PC-9 (cell line): Measurements from ENCODE around the gene LBHD2.

Source experiments
- CTCF ChIP-seq: fragments of 200-600 bp; sonication (generic); conservative IDR thresholded peaks from 2 replicates; pipeline ENCODE4 v1.6.1; 2017; ENCODE audit warnings: mixed run types, antibody characterized with exemption, mild to moderate bottlenecking, moderate library complexity
- EZH2 ChIP-seq: fragments of 200-600 bp; sonication (generic); IDR thresholded peaks from 2 replicates; pipeline ENCODE4 v1.8.0; 2017; ENCODE audit warnings: antibody characterized with exemption, low read depth

DNA sequence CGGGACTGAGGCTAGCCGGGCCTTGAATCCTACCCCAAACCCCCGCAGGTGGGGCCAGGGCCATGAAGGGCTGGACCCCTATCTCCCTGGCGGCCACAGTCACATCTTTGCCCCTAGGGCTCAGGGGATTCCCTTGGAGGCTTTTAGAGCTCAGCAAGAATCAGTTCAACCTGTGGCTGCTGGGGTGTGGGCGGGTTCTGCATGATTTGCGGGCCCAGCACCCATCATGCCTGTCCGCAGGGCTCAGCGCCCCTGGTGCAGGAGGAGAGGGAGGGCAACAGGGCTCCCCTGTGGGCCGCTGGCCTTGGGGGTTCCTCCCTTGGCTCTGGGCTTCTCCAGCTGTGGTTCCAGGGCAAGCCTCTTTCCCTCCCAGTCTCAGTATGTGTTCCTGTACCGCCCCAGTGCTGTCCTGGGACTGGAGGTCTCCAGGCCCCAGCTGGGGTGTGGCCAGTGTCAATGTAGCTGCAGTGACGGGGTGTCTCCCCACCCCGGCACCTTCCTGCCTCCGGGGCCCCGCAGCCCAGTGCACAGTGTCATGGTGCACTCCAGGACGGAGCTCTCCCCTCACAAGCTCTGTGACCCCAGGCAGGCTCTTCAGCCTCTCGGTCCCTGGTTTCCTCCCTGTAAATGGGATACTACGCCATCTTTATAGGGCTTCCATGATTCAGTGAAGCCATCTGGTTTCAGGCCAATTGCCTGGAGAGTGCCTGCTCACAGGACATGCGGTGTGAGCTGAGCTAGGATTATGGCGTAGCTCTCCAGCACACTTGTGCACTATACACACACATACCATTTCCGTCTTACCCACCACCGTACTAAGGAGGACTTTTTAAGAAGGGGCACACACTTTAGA, 9.9 kb upstream of the LBHD2 start:
- TF ChIP-seq CTCF (no peak), EZH2 (no peak)
